H9 (cell line): Measurements from ENCODE around the gene COL8A1. TPM values are rescaled to one million over a fixed set of nuclear protein-coding genes. Genes with fewer than 3 reads are reported as not detected.

ENCODE experiments used
- DNase-seq: peaks from one replicate; pipeline ENCODE4 v3.0.0-alpha.2; 2017
- H2AFZ ChIP-seq: one replicate; pipeline ENCODE4 v1.6.1; 2013; ENCODE audit warnings: mild to moderate bottlenecking, low read length, control low read depth, moderate library complexity
- H2AK5ac ChIP-seq: 2 replicates; pipeline ENCODE4 v1.6.1; 2013; ENCODE audit warnings: low read length, control low read depth, mixed read lengths; ENCODE audit not compliant: insufficient read length
- H2BK120ac ChIP-seq: one replicate; pipeline ENCODE4 v1.6.1; 2013; ENCODE audit warnings: low read depth, mild to moderate bottlenecking, low read length, control low read depth, inconsistent platforms; ENCODE audit not compliant: poor library complexity, severe bottlenecking
- H2BK12ac ChIP-seq: 2 replicates; pipeline ENCODE4 v1.6.1; 2013; ENCODE audit warnings: low read length, control low read depth, mixed read lengths, low read depth; ENCODE audit not compliant: insufficient read length
- H2BK15ac ChIP-seq: 2 replicates; pipeline ENCODE4 v1.6.1; 2013; ENCODE audit warnings: low read depth, low read length, control low read depth
- H2BK20ac ChIP-seq: one replicate; pipeline ENCODE4 v1.6.1; 2013; ENCODE audit warnings: low read depth, mild to moderate bottlenecking, low read length, control low read depth, inconsistent platforms; ENCODE audit not compliant: poor library complexity, severe bottlenecking
- H2BK5ac ChIP-seq: 2 replicates; pipeline ENCODE4 v1.6.1; 2013; ENCODE audit warnings: low read length, control low read depth, mixed read lengths; ENCODE audit not compliant: insufficient read length
- H3K14ac ChIP-seq: 2 replicates; pipeline ENCODE4 v1.6.1; 2013; ENCODE audit warnings: low read length, control low read depth; ENCODE audit not compliant: insufficient read depth
- H3K18ac ChIP-seq: 2 replicates; pipeline ENCODE4 v1.6.1; 2013; ENCODE audit warnings: low read depth, mild to moderate bottlenecking, mixed read lengths, low read length, control low read depth; ENCODE audit not compliant: insufficient read length
- H3K23ac ChIP-seq: 2 replicates; pipeline ENCODE4 v1.6.1; 2013; ENCODE audit warnings: low read length, control low read depth, mixed read lengths, low read depth; ENCODE audit not compliant: insufficient read length
- H3K23me2 ChIP-seq: 2 replicates; pipeline ENCODE4 v1.6.1; 2013; ENCODE audit warnings: low read depth, mild to moderate bottlenecking, mixed read lengths, low read length, control low read depth; ENCODE audit not compliant: insufficient read length, poor library complexity, severe bottlenecking
- H3K27ac ChIP-seq: 2 replicates; pipeline ENCODE4 v1.5.1; 2013; ENCODE audit warnings: low read length, control low read depth, mixed read lengths, low read depth; ENCODE audit not compliant: insufficient read length
- H3K27me3 ChIP-seq: 2 replicates; pipeline ENCODE4 v1.6.1; 2013; ENCODE audit warnings: low read length, control low read depth, inconsistent platforms; ENCODE audit not compliant: insufficient read depth
- H3K4ac ChIP-seq: 2 replicates; pipeline ENCODE4 v1.6.1; 2013; ENCODE audit warnings: low read depth, mild to moderate bottlenecking, control low read depth, inconsistent platforms, low read length, moderate library complexity
- H3K4me1 ChIP-seq: 2 replicates; pipeline ENCODE4 v1.6.1; 2013; ENCODE audit warnings: low read length, control low read depth, inconsistent platforms; ENCODE audit not compliant: insufficient read depth
- H3K4me2 ChIP-seq: 2 replicates; pipeline ENCODE4 v1.6.1; 2013; ENCODE audit warnings: low read length, control low read depth, mixed read lengths; ENCODE audit not compliant: insufficient read length, insufficient read depth
- H3K56ac ChIP-seq: 2 replicates; pipeline ENCODE4 v1.6.1; 2013; ENCODE audit warnings: low read depth, mild to moderate bottlenecking, mixed read lengths, low read length, control low read depth; ENCODE audit not compliant: insufficient read length
- H3K79me1 ChIP-seq: 2 replicates; pipeline ENCODE4 v1.6.1; 2013; ENCODE audit warnings: low read depth, mild to moderate bottlenecking, moderate library complexity, low read length, control low read depth, inconsistent platforms; ENCODE audit not compliant: insufficient read depth, poor library complexity, severe bottlenecking
- H3K79me2 ChIP-seq: 2 replicates; pipeline ENCODE4 v1.6.1; 2013; ENCODE audit warnings: low read length, control low read depth, inconsistent platforms; ENCODE audit not compliant: insufficient read depth
- H3K9ac ChIP-seq: 2 replicates; pipeline ENCODE4 v1.6.1; 2013; ENCODE audit warnings: low read length, control low read depth, mixed read lengths; ENCODE audit not compliant: insufficient read length; ENCODE audit errors: extremely low read depth
- H3K9me3 ChIP-seq: one replicate; pipeline ENCODE4 v1.6.1; 2013; ENCODE audit warnings: low read depth, low read length, inconsistent platforms; ENCODE audit not compliant: control insufficient read depth
- H3T11ph ChIP-seq: one replicate; pipeline ENCODE4 v1.6.1; 2013; ENCODE audit warnings: mild to moderate bottlenecking, low read length, control low read depth, inconsistent platforms
- H4K20me1 ChIP-seq: one replicate; pipeline ENCODE4 v1.6.1; 2013; ENCODE audit not compliant: control insufficient read depth, insufficient read length, insufficient read depth
- H4K5ac ChIP-seq: 2 replicates; pipeline ENCODE4 v1.6.1; 2013; ENCODE audit warnings: low read depth, mild to moderate bottlenecking, mixed read lengths, low read length, control low read depth; ENCODE audit not compliant: insufficient read length
- H4K8ac ChIP-seq: replicated peaks from 2 replicates; pipeline ENCODE4 v1.6.1; 2013; ENCODE audit warnings: low read length, control low read depth, mixed read lengths, low read depth; ENCODE audit not compliant: insufficient read length
- H4K91ac ChIP-seq: 2 replicates; pipeline ENCODE4 v1.6.1; 2013; ENCODE audit warnings: low read depth, mild to moderate bottlenecking, moderate library complexity, mixed read lengths, low read length, control low read depth; ENCODE audit not compliant: insufficient read length
- H3K27ac Mint-ChIP-seq, 3 experiments: 2 replicates in 2 of 3; 3 replicates in 1 of 3; pipeline ENCODE4 v1.8.0; 2020 to 2021; ENCODE audit warnings: mixed read lengths in 3 of 3, mild to moderate bottlenecking in 1 of 3, moderate library complexity in 1 of 3
- H3K27me3 Mint-ChIP-seq: 2 replicates; pipeline ENCODE4 v1.8.0; 2021; ENCODE audit warnings: low read depth, mild to moderate bottlenecking, moderate library complexity, mixed read lengths
- H3K36me3 Mint-ChIP-seq, 3 experiments: 2 replicates in 2 of 3; 3 replicates in 1 of 3; pipeline ENCODE4 v1.8.0; 2020 to 2021; ENCODE audit warnings: low read depth in 3 of 3, mixed read lengths in 3 of 3; ENCODE audit not compliant: insufficient read depth in 1 of 3
- H3K4me1 Mint-ChIP-seq, 2 experiments: 2 replicates each; pipeline ENCODE4 v1.8.0; 2020; ENCODE audit warnings: mixed read lengths in 2 of 2
- H3K4me3 Mint-ChIP-seq, 2 experiments: 2 replicates in 1 of 2; 3 replicates in 1 of 2; pipeline ENCODE4 v1.8.0; 2020 to 2021; ENCODE audit warnings: mild to moderate bottlenecking in 2 of 2, mixed read lengths in 2 of 2, moderate library complexity in 1 of 2
- H3K9me3 Mint-ChIP-seq, 2 experiments: 2 replicates in 1 of 2; 3 replicates in 1 of 2; pipeline ENCODE4 v1.8.0; 2020; ENCODE audit warnings: mild to moderate bottlenecking in 2 of 2, mixed read lengths in 2 of 2, moderate library complexity in 1 of 2
- WGBS: extraction: QIAGEN DNeasy Blood & Tissue Kit; methylation state at CpG from one replicate; pipeline ENCODE4 v1.1.7; 2013; ENCODE audit warnings: missing lambda C conversion rate, low lambda C conversion rate, mixed read lengths; ENCODE audit not compliant: insufficient read length; ENCODE audit errors: extremely low coverage; 5-methylcytosine and 5-hydroxymethylcytosine counted together
- total RNA-seq: library from RNA; stranded (reverse); gene quantifications from 2 replicates; pipeline ENCODE4 v1.2.1, GENCODE V29; 2021
- TF ChIP-seq, protein P1 (sequence below): fragments of 200-600 bp; sonication (generic); conservative IDR thresholded peaks from 3 replicates; pipeline ENCODE4 v1.8.0; 2021; ENCODE audit warnings: antibody characterized with exemption, mild to moderate bottlenecking

Gene COL8A1
- total RNA-seq, 1 experiment from 2014 or later = 0.17 TPM

DNA sequence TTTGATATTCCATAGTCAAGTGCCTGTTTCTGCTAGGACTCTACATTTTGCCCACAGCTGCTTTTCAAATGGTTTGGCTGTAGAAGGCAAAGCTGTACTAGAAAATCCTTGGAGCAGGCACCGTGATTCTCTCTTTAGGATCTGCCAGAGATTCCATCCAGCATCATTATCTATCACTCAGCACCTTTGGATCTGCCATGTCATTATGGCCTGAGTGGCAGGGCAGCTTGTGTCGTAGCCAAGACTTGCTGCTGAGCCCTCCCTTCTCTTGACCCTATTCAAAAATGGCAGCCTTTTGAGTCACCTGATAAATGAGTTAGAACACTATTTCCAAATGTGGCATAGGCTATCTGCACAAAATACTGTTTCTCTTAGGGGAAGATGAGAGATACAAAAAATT lies 171.2 kb downstream of the COL8A1 start:
- no peaks in the 10 kb centered on the region for H3K79me2 ChIP-seq
- no peak overlapping the region for H2BK12ac ChIP-seq
- H3K4me1 ChIP-seq = no peaks in the 10 kb centered on the region
- no peak overlapping the region for H3K4me3 Mint-ChIP-seq
- no peak overlapping the region for H2AFZ ChIP-seq
- H3K14ac ChIP-seq = no peak overlapping the region
- no peak overlapping the region for H4K91ac ChIP-seq
- H3K56ac ChIP-seq = no peak overlapping the region
- no peak overlapping the region for H3K27ac ChIP-seq
- H3K27ac Mint-ChIP-seq = no peak overlapping the region
- H2AK5ac ChIP-seq = no peak overlapping the region
- no peak overlapping the region for H2BK5ac ChIP-seq
- H3K18ac ChIP-seq = no peak overlapping the region
- H3K36me3 Mint-ChIP-seq = peaks cover 8 to 13% (median 11%) of the 10 kb centered on the region in 3 experiments
- peaks cover 6% of the 10 kb centered on the region for H3K27me3 Mint-ChIP-seq
- H3T11ph ChIP-seq = no peak overlapping the region
- H3K4ac ChIP-seq = no peak overlapping the region
- no peak overlapping the region for H4K8ac ChIP-seq
- TF ChIP-seq, protein P1, sequence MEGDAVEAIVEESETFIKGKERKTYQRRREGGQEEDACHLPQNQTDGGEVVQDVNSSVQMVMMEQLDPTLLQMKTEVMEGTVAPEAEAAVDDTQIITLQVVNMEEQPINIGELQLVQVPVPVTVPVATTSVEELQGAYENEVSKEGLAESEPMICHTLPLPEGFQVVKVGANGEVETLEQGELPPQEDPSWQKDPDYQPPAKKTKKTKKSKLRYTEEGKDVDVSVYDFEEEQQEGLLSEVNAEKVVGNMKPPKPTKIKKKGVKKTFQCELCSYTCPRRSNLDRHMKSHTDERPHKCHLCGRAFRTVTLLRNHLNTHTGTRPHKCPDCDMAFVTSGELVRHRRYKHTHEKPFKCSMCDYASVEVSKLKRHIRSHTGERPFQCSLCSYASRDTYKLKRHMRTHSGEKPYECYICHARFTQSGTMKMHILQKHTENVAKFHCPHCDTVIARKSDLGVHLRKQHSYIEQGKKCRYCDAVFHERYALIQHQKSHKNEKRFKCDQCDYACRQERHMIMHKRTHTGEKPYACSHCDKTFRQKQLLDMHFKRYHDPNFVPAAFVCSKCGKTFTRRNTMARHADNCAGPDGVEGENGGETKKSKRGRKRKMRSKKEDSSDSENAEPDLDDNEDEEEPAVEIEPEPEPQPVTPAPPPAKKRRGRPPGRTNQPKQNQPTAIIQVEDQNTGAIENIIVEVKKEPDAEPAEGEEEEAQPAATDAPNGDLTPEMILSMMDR = no peak
- no peak overlapping the region for H4K5ac ChIP-seq
- H3K23ac ChIP-seq = no peak overlapping the region
- H3K9me3 ChIP-seq = peaks cover 14% of the 10 kb centered on the region
- H4K20me1 ChIP-seq = no peaks in the 10 kb centered on the region
- no peak for DNase-seq
- H2BK120ac ChIP-seq = no peak overlapping the region
- H3K4me1 Mint-ChIP-seq = 0 out of 4 replicates have a peak, but pooled peaks cover 0 to 2% of the 10 kb centered on the region in 2 experiments
- no peaks in the 10 kb centered on the region; the same call in 1 of the 2 replicates for H3K27me3 ChIP-seq
- H3K4me2 ChIP-seq = no peak overlapping the region
- H3K23me2 ChIP-seq = no peaks in the 10 kb centered on the region
- H3K79me1 ChIP-seq = no peaks in the 10 kb centered on the region
- no peak overlapping the region for H2BK15ac ChIP-seq
- H2BK20ac ChIP-seq = no peak overlapping the region
- peaks cover 18 to 24% of the 10 kb centered on the region in 2 experiments for H3K9me3 Mint-ChIP-seq
- WGBS = no CpG with 5 or more reads among the region's 2 CpGs
- H3K9ac ChIP-seq = no peak overlapping the region
